ENCODE results near the gene PARPBP. TPM values are rescaled to one million over a fixed set of nuclear protein-coding genes. Genes with fewer than 3 reads are reported as not detected.
"Not testable (repeated sequence)": the region's sequence is repeated elsewhere in the genome, so short reads cannot be mapped to it uniquely, and the experiment has no call there.

The PARPBP gene, protein sequence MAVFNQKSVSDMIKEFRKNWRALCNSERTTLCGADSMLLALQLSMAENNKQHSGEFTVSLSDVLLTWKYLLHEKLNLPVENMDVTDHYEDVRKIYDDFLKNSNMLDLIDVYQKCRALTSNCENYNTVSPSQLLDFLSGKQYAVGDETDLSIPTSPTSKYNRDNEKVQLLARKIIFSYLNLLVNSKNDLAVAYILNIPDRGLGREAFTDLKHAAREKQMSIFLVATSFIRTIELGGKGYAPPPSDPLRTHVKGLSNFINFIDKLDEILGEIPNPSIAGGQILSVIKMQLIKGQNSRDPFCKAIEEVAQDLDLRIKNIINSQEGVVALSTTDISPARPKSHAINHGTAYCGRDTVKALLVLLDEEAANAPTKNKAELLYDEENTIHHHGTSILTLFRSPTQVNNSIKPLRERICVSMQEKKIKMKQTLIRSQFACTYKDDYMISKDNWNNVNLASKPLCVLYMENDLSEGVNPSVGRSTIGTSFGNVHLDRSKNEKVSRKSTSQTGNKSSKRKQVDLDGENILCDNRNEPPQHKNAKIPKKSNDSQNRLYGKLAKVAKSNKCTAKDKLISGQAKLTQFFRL
- 29.7 and 30.9 TPM in 2 replicates for total RNA-seq (2014; rRNA removed; shearing (Covaris generic))
- polyA plus RNA-seq (2015; cell fraction: cytosol; rRNA removed): 23.3 and 24.0 TPM in 2 replicates
- polyA plus RNA-seq (2015; cell fraction: nucleus; rRNA removed): 32.9 and 34.9 TPM in 2 replicates

GRCh38 chr12:102119674-102120563 is at the start of gene PARPBP, which contains the start of gene NUP37:
PARPBP (plus strand) TSS chr12:102120183; CDS start chr12:102123889, 3,706 bp downstream.
NUP37 (minus strand) TSS chr12:102120114; CDS start chr12:102118518, 1,596 bp downstream.
- DNase-seq (ENCODE audit: low read depth): peak; percentile 93

GRCh38 chr12:102072092-102072491 is 47.9 kb upstream of the PARPBP start:
- DNase-seq (ENCODE audit: low read depth): not testable (repeated sequence)

- no peak for DNase-seq (ENCODE audit: low read depth)
Observed at GRCh38 chr12:102080842-102081241, 39.1 kb upstream of the PARPBP start.

- DNase-seq (ENCODE audit: low read depth): not testable (repeated sequence)
Observed at GRCh38 chr12:102089228-102089835, 30.7 kb upstream of the PARPBP start.

GRCh38 chr12:102093319-102093718 is 26.7 kb upstream of the PARPBP start:
- DNase-seq (ENCODE audit: low read depth): no peak

GRCh38 chr12:102095677-102096263 is 24.2 kb upstream of the PARPBP start:
- DNase-seq (ENCODE audit: low read depth): peak; percentile 24

- no peak for DNase-seq (ENCODE audit: low read depth)
Observed at GRCh38 chr12:102096855-102097254, 23.1 kb upstream of the PARPBP start.

DNA sequence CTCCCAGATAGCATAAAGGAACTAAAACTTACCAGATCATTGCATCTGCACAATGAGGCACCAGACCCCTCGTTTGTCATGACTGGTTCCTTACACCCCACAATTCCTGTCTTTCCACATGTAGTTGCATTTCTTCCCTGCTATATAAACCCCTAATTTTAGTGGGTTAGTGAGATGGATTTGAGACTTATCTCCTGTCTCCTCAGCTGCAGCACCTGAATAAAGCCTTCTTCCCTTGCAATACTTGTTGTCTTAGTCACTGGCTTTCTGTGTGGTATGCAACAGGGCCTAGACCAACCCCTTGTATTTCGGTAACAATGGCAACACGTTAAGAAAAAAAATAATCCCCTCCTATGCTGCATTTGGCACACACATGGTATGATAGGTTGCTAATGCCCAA is 13.1 kb upstream of the PARPBP start:
- no peak for DNase-seq (ENCODE audit: low read depth)

- DNase-seq (ENCODE audit: low read depth): peak; percentile 15
Observed at GRCh38 chr12:102107970-102108369, 12.0 kb upstream of the PARPBP start.

DNA sequence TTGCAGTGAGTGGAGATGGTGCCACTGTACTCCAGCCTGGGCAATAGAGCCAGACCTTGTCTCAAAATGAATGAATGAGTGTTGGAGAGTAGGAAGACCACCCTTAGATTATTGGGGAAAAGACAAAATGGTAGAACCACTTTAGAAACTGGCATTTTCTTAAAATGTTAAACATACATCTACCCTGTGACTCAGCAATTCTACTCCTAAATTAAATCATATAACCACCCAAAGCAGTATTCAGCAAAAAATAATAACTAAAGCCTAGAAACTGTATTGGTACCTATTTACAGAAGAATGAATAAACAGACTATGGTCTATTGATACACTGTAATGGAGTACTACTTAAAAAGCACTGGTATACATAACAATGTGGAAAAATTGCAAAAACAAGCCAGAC is 9.2 kb upstream of the PARPBP start:
- no peak for DNase-seq (ENCODE audit: low read depth)

DNA sequence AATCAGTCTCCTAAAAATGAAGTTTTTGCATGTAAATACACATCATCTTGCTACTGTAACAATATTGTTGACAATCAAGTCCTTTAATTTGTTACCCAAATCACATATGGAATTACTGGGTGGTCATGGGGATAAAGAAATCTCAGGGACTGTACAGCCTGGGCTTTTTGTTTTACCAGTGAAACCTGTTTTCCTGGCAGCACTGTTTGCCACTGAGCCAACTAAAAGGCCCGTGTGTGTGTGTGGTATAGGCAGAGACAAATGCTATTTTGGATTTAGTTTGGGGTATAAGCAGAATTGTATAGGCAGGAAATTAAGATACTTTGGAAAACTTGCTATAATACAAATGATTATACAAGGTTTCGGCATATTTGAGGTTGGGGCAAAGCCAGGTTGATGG is 5.8 kb upstream of the PARPBP start:
- DNase-seq (ENCODE audit: low read depth): no peak

GRCh38 chr12:102116392-102116791 is 3.6 kb upstream of the PARPBP start:
- no peak for DNase-seq (ENCODE audit: low read depth)

DNA sequence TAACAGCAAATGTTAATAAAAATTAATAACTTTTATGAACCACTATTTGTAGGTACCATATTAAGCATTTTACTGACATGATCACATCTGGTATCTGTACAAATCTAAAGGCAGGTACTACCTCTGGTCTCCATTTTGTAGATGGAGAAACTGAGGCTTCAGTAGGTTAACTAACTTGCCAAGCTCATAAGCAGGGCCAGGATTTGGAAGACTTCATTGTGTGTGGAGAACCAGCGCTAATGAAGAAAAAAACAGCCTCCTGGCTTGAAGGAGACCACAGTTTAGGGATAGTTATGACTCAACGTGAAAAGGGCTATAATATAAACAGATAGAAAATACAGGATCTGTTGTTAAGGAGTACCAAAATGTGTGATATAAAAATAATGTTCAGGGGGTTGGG is 1.1 kb upstream of the PARPBP start:
- no peak for DNase-seq (ENCODE audit: low read depth)

- DNase-seq (ENCODE audit: low read depth): no peak
Observed at GRCh38 chr12:102120564-102120873, 536 bp downstream of the PARPBP start.

DNA sequence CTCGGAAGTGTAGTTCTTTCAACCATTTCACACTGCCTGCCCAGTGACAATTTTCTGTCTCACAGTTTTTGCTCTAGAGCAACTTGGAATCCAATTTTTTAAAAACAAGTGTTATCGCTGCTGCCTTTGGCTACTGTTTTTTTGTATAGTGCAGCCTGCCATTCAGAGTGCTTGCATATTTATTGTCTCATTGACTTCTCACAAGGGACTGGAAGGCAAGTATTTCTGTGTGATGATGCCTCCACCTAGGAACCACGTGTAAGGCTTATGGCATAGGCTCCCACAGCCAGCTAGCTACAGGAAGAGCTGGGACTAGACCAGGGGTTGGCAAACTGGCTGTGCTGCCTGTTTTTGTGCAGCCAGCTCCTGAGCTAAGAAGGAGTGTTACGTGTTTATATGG is 903 bp downstream of the PARPBP start:
- peak; percentile 18 for DNase-seq (ENCODE audit: low read depth)

GRCh38 chr12:102121328-102121727 is 1.3 kb downstream of the PARPBP start:
- DNase-seq (ENCODE audit: low read depth): not testable (repeated sequence)

DNA sequence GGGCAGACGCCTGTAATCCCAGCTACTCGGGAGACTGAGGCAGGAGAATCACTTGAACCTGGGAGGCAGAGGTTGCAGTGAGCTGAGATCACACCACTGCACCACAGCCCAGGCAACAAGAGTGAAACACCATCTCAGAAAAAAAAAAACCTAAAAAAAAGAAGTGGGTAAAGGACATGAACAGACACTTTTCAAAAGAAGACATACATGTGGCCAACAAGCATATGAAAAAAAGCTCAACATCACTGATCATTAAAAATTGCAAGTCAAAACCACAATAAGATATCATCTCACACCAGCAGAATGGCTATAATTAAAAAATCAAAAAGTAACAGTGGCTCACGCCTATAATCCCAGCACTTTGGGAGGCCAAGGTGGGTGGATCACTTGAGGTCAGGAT is 10.7 kb downstream of the PARPBP start:
- not testable (repeated sequence) for DNase-seq (ENCODE audit: low read depth)

- DNase-seq (ENCODE audit: low read depth): not testable (repeated sequence)
Observed at GRCh38 chr12:102131442-102131841, 11.5 kb downstream of the PARPBP start.

GRCh38 chr12:102137619-102138018 is 17.6 kb downstream of the PARPBP start:
- DNase-seq (ENCODE audit: low read depth): not testable (repeated sequence)

DNA sequence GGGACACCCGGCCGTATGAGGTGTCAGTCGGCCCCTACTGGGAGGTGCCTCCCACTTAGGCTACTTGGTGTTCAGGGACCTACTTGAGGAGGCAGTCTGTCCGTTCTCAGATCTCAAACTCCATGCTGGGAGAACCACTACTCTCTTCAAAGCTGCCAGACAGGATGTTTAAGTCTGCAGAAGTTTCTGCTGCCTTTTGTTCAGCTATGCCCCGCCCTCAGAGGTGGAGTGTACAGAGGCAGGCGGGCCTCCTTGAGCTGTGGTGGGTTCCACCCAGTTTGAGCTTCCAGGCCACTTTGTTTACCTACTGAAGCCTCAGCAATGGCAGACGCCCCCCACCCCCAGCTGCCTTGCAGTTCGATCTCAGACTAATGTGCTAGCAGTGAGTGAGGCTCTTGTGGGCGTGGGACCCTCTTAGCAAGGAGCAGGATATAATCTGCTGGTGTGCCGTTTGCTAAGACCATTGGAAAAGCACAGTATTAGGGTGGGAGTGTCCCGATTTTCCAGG is 22.9 kb downstream of the PARPBP start:
- not testable (repeated sequence) for DNase-seq (ENCODE audit: low read depth)

DNA sequence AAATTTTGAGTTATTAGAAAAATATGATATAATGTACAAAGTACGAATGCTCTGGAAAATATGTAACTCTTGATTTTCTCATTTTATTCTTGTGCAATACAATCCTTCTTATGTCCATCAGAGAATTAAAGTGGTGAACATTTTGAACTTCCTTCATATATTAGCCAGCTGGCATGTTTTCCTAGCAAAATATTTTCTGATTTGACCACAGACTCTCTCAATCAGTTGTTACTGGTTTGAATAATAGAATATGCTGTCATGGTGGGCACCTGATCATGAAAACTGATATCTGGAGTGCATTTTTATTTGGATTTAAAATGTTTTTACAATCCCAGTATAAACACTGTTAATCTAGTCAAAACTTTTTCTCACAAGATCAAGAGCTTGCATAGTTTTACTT is 24.2 kb downstream of the PARPBP start:
- no peak for DNase-seq (ENCODE audit: low read depth)
